NCI-H1105 (cell line): ENCODE measurements around the gene FAM9C.
"Not testable (repeated sequence)": the region's sequence is repeated elsewhere in the genome, so short reads cannot be mapped to it uniquely, and the experiment has no call there.

ENCODE experiments used
- DNase-seq: peaks from one replicate; lab custom pipeline; 2025; lab: John Stamatoyannopoulos, UW

The FAM9C gene

GRCh38 chrX:13076176-13076961, 31.9 kb upstream of the FAM9C start:
- DNase-seq = no peak

- DNase-seq = no peak
Measured at GRCh38 chrX:13074297-13075262, 30.2 kb upstream of the FAM9C start.

GRCh38 chrX:13069771-13070416, 25.5 kb upstream of the FAM9C start:
- DNase-seq = no peak

- DNase-seq = no peak
Measured at GRCh38 chrX:13068651-13069050, 24.2 kb upstream of the FAM9C start.

GRCh38 chrX:13067773-13068172, 23.4 kb upstream of the FAM9C start:
- no peak for DNase-seq

- no peak for DNase-seq
Measured at GRCh38 chrX:13066391-13066790, 22.0 kb upstream of the FAM9C start.

- DNase-seq = no peak
Measured at GRCh38 chrX:13064599-13065143, 20.3 kb upstream of the FAM9C start.

GRCh38 chrX:13063124-13063523, 18.7 kb upstream of the FAM9C start:
- not testable (repeated sequence) for DNase-seq

- DNase-seq = not testable (repeated sequence)
Measured at GRCh38 chrX:13062331-13062730, 17.9 kb upstream of the FAM9C start.

GRCh38 chrX:13061215-13061708, 16.8 kb upstream of the FAM9C start:
- DNase-seq = not testable (repeated sequence)

- no peak for DNase-seq
Measured at GRCh38 chrX:13059637-13060499, 15.4 kb upstream of the FAM9C start.

GRCh38 chrX:13055486-13055885, 11.1 kb upstream of the FAM9C start:
- no peak for DNase-seq

- no peak for DNase-seq
Measured at GRCh38 chrX:13053171-13053570, 8.8 kb upstream of the FAM9C start.

GRCh38 chrX:13051529-13052172, 7.2 kb upstream of the FAM9C start:
- no peak for DNase-seq

- DNase-seq = no peak
Measured at GRCh38 chrX:13051167-13051528, 6.7 kb upstream of the FAM9C start.

GRCh38 chrX:13050151-13050550, 5.7 kb upstream of the FAM9C start:
- DNase-seq = no peak

GRCh38 chrX:13048280-13048679, 3.9 kb upstream of the FAM9C start:
- DNase-seq = no peak

- no peak for DNase-seq
Measured at GRCh38 chrX:13047759-13048158, 3.3 kb upstream of the FAM9C start.

GRCh38 chrX:13046141-13046855, 1.9 kb upstream of the FAM9C start:
- DNase-seq = no peak

GRCh38 chrX:13043938-13044337, 482 bp downstream of the FAM9C start:
- no peak for DNase-seq
